HG02642 (cell line): ENCODE data around the gene HEXIM2.

ENCODE experiments used
- ATAC-seq: cut with Tn5 transposase; IDR thresholded peaks from one replicate; pipeline ENCODE4 v1.9.1; 2021; ENCODE audit warnings: mild to moderate bottlenecking; ENCODE audit not compliant: unreplicated experiment, poor library complexity

Gene HEXIM2

DNA sequence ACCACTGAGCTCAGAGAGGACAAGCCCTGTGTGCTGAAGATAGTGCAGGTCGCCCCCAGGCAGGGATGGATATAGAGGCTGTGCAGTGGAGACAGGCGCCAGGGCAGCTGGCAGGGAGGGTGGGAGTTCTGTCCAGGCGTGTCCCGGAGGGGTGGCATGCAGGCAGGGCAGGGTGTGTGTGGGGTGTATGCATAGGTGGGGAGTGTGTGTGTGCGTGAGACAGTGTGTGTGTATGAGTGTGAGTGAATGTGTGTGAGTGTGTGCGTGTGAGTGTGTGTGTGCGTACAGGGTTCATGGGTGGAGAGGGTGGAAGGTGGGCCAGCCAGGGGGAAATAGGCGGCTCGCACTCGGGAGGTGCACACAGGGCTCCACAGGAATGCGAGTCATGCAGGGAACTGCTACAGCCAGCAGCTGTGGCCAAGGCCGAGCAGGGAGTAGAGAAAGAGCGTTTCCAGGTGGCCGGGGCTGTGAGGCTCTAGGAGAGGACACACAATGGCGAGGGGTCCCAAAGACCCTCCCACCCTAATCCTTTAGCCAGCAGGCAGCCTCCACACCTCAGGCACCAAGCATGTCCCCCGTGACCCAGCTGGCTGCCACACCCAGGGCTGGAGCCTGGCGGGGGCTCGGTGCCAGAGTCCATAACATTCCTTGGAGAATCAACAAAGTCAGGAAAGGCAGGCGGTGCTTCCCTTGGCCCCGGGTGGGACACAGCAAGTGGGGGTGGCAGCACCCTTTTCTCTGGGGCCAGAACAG is 34.0 kb upstream of the HEXIM2 start:
- no peak for ATAC-seq

DNA sequence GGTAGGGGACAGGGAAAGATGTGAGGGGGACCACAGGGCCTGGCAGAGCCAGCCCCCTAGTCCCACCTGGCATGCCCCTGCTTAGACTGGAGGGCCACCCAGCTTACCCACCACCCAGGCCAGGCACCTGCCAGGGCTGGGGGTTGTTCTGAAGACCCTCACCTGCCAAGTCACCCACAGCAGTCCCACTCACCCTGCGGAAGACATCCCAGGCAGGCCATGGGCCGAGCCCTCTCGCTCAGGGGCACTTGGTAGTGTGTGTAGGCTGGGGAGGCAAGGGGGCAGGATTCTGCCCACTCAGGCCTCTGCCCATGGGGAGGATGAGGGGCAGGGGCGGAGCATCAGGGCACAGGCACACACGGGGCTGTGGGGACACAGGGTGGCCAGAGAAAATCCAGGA is 33.3 kb upstream of the HEXIM2 start:
- ATAC-seq: no peak

- no peak for ATAC-seq
Measured at GRCh38 chr17:45128989-45129388, 32.7 kb upstream of the HEXIM2 start.

- ATAC-seq: no peak
Measured at GRCh38 chr17:45129426-45129939, 32.2 kb upstream of the HEXIM2 start.

DNA sequence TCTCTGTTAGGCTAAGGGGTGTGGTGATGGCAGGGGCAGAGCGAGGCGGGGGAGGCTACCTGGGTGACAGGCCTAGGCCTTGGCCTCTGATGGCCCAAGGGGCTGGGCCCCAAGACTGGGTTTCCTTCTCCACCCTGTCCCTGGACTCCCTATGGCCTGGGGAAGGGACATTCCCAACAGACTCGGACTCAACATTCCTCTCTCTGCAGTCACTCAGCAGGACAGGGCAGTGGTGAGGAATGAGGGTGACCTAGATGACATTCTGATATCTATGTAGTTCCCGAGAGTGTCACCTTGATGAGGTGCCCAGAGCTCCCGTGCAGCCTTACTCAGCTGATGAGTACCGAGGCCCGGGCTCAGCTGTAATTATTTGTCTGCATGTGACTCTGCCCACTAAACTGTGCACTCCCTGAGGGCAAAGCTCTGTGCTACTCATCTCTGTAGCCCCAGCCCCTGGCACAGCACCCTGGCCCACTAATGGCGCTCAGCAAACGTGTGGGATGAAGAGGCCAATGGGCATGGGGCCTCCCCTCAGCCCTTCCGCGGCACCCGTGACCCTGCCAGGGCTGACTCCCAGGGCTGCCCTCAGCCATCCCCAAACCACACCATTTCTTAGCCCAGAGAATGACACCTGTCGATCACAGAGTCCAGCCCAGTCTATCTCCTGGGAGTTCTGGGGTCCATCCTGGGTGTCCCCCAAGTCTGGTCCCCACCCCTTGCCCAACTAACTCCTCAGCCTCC is 31.6 kb upstream of the HEXIM2 start:
- ATAC-seq: no peak

DNA sequence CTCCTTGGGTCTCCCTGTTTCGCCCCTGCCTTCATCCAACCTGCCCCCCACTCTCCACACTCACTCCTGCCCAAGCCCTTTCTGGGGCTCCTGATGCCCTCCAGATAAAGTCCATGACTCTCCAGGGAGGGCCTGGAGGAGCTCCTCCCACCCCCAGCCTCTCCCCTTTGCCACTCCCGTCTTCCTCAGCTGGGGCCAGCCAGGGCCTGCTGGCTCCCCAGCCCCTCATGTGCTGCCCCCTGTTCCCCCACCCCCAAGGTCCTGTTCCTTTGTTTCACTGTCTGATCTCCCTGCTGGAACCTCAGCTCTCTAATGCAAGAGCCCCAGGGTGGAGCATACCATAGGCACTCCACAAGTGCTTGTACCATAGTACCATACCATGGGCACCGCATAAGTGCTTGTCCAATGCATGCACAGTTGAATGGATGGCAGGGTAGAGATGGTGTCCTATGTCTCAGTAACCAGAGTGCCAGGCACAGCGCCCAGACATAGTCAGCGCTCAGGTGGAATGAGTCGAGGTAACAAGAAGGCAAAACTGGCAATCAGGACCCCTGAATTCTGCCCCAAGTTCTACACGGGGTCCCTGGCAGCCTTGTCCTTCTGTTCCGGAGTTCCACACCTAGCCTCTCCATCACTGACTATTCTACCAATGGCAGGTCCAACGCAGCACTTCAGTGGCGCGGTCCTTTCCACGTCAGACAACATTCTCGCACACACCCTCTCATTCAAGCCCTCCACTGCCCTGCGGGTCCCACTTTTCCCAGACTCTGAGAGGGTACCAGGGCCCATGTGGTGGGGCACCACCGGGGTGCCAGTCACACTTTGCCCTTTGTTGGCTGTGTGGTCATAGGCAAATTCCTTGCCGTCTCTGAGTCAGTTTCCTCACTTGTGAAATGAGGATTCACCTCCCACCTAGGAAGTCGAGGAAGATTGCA is 30.7 kb upstream of the HEXIM2 start:
- ATAC-seq: no peak

GRCh38 chr17:45131616-45132319 is 29.9 kb upstream of the HEXIM2 start:
- ATAC-seq: no peak

DNA sequence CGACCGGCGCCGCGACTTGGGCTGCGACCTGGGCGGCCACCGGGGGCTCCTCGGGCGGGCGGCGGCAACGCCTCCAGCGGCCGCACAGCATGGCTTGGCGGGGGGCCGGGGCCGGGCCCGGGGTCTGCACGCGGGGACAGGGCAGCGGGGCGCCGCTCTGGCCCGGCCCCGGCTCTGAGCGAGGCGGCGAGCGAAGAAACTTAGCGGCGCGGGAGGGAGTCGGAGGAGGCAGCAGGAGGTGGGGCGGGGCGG is 29.4 kb upstream of the HEXIM2 start, which contains the start of gene PLCD3:
TSS of gene PLCD3 (minus strand) at position 196 of the 252 bp plus-strand sequence. CDS start at position 91, 105 bp downstream.
- no peak for ATAC-seq

DNA sequence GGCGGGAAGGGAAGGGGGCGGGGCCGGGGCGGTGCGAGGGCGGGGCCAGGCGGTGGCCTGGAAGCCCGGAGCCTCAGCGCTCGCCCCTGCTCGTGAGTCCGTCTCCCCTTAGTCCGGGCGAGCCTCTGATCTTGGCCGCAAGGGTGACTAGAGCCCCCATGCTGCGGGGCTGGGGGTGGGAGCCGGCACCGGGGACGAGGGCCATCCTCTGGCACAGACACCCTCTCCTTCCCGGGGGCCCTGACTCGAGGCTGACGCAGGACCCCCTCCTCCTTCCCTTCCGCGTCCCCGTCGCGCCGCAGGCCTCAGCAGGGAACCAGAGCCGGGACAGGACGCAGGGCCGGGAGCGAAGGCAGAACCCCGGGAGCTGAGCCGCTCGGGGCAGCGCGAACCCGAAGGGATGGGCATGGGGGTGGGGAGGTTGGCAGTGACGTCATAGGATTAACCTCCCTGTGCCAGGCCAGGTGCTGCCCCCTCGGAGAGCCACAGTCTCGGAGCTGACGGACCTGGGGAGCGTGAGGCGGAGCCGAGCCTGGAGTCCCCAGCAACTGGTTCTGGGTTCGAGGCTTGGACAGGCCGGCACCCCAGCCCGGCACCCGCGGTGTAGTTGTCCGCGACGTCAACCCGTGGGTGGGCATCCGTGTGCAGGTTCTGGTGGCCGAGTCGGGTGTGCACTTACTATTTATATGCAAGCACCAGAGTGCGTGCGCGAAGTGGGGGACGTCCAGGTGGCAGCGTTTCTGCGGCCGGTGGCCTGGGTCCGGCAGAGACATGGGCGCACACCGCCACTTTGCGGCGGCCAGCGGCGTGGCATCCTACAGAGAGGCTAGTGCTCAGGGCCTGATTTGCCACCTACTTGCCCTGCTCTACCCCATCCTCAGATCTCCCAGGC is 28.9 kb upstream of the HEXIM2 start:
- ATAC-seq: peak; percentile 37

DNA sequence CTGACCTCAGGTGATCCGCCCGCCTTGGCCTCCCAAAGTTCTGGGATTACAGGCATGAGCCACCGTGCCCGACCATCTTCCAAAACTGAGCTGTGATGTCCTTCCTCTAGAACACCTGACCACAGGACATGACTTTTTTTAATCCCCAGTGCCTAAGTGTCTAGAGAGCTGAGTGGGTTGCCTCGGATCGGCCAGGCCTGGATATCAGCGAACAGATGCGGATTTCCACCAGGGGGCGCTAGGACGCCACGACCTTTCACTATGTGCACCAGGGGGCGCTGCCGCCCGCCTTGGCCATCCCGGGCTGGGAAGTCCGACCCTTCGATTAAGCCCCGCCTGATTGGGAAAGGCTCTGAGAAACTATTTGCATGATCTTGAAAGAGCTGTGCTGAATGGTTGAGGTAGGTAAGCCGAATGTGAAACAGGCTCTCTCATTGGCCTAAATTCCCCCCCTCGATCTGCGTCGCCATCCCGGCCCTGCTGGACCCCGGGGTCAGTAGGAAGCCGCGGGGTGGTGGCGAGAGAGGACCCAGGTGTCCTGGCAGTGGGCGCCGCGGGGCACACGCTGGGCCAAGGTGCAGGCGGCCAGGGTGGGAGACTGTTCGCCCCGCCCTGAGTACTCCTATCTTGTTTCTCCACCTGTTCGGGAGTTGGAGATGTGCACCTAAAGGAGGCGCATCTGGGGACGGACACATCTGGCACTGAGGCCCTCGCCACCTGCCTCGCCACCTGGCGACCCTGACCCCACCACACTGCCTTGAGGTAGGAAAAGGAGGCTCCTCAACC is 26.3 kb upstream of the HEXIM2 start, which contains the start of gene ACBD4:
TSS of gene ACBD4 (plus strand) at position 496 of the 786 bp plus-strand sequence. CDS start 458 bp downstream, outside the sequence.
- peak; percentile 75 for ATAC-seq

DNA sequence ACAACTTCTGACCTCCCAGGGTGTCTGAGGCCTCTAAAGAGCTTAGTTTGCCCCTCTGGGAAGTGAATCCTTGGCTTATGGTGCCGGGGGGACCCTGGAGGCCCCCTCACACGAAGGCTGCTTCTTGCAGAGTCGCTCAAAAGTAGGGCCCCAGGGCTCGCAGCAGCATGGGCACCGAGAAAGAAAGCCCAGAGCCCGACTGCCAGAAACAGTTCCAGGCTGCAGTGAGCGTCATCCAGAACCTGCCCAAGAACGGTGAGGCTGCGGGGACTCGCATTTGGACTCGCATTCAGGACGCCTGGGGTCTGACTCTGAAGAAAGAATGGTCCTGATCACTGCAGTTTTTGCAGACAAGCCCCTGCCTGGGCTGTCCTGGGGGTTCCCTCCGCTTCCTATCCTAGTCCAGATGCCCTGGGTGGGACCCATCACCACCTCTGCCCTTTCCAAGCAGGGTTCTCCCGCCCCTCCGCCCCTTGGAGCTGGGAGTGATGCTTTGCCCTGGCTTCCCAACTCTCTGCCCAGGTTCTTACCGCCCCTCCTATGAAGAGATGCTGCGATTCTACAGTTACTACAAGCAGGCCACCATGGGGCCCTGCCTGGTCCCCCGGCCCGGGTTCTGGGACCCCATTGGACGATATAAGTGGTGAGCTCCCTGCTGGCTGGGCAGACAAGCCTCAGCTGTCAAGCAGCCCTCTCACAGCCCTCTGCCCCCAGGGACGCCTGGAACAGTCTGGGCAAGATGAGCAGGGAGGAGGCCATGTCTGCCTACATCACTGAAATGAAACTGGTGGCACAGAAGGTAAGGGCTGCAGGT is 25.5 kb upstream of the HEXIM2 start:
- ATAC-seq: no peak

DNA sequence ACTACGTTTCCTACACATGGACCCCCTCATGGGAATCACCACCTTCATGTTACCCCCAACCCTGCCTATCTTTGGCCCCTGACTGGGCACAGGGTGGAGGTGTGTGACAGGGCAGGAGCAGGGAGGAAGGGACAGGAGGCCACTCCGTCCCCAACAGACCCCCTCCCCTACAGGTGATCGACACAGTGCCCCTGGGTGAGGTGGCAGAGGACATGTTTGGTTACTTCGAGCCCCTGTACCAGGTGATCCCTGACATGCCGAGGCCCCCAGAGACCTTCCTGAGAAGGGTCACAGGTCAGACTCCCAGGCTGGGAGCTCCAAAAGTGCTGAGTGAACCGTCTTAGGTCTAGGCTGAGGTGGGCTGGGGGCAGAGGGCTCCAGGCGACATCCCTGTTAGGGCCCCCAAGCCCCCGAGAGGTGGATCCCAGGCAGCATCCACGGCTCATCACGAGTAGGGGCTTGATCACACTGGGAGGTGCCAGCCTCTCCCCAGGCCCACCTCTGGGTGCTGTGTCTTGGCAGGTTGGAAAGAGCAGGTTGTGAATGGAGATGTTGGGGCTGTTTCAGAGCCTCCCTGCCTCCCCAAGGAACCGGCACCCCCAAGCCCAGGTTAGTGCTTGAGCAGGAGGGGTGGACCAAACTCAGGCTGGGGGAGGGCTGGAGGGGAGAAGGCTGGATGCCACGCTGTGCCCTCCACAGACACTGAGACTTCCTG is 24.7 kb upstream of the HEXIM2 start:
- ATAC-seq: no peak

DNA sequence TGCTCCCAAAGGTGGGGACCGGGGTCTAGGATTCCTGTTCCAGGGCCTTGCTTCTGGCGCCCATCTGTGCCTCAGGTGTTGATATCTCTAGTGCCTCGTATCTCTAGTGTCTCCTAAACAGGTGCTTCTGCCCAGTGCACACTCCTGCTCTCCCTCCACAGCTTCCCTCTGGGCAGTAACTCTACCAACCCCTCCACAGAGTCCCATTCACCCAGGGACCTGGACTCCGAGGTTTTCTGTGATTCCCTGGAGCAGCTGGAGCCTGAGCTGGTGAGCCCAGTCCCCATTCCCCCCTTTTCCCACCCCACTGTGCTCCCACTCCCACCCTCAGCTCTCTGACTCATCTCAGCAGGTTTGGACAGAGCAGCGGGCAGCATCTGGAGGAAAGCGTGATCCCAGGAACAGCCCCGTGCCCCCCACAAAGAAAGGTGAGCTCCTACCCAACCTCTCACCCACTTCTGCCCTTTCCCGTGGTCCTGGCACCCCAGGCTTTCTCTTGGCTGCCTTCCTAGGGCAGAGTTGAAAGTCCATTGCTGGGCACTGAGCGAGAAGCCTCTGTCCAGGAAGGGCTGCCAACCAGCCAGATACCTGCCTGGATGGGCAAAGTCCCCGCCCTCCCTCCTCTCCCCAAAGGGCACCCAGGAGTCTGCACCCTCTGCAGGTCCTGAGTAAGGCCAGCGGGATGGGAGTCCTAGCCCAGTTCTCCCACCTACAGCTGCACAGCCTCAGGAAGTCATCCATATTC is 23.9 kb upstream of the HEXIM2 start:
- ATAC-seq: no peak

- ATAC-seq: no peak
Measured at GRCh38 chr17:45138911-45139532, 22.7 kb upstream of the HEXIM2 start.

DNA sequence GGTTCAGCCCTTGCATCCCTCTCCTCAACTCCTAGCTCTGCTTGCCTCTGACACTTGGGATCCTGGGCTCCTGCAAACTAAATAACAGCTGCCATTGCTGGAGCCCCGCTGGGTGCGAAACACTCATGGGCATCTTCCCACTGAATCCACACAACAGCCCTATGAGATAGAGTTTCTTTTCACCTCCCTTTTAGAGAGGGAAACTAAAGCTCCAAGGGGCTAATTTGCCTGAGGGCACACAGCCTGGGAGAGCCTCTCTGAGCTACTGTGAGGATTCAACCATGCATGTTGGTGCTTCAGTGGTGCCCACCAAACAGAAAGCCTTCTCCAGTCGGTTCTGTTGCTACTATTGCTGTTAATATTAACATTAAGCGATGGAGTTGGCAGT is 22.1 kb upstream of the HEXIM2 start:
- ATAC-seq: no peak
